Activated B cell treated with CpG ODN at 0.5 μM for 24 hours (primary cell): Measurements from ENCODE around the gene DCAF5. TPM values are rescaled to one million over a fixed set of nuclear protein-coding genes. Genes with fewer than 3 reads are reported as not detected.

Source experiments
- ATAC-seq: fragments of 200-7000 bp; cut with Tn5 transposase; one replicate; pipeline ENCODE4 v1.10.0; 2021; ENCODE audit warnings: low read depth, mild to moderate bottlenecking, moderate library complexity
- CTCF ChIA-PET: fragments of 350-600 bp; sonication (Branson Sonifier 250); formaldehyde crosslinking; loops from one replicate; lab custom pipeline; 2021; ENCODE audit warnings: antibody characterized with exemption; lab: Charles Lee
- POLR2A ChIA-PET: fragments of 350-600 bp; sonication (Branson Sonifier 250); formaldehyde crosslinking; loops from one replicate; lab custom pipeline; 2021; ENCODE audit warnings: antibody characterized with exemption; lab: Charles Lee
- DNase-seq: peaks from one replicate; pipeline ENCODE4 v3.0.0; 2022
- H3K27ac Mint-ChIP-seq: one replicate; pipeline ENCODE4 v1.8.0; 2020; ENCODE audit warnings: mixed read lengths
- H3K27me3 Mint-ChIP-seq: one replicate; pipeline ENCODE4 v1.8.0; 2021; ENCODE audit warnings: mixed read lengths
- H3K36me3 Mint-ChIP-seq: one replicate; pipeline ENCODE4 v1.8.0; 2021; ENCODE audit warnings: low read depth, mixed read lengths
- H3K4me1 Mint-ChIP-seq: one replicate; pipeline ENCODE4 v1.8.0; 2021; ENCODE audit warnings: mixed read lengths
- H3K4me3 Mint-ChIP-seq: one replicate; pipeline ENCODE4 v1.8.0; 2020; ENCODE audit warnings: mild to moderate bottlenecking, mixed read lengths
- H3K9me3 Mint-ChIP-seq: one replicate; pipeline ENCODE4 v1.8.0; 2020; ENCODE audit warnings: mixed read lengths
- intact Hi-C: fragments of 100-400 bp; cut with micrococcal nuclease; formaldehyde crosslinking; loops from one replicate; pipeline ENCODE4 v1.15.1; 2024
- total RNA-seq: library from RNA; stranded (reverse); gene quantifications from 2 replicates; pipeline ENCODE4 v1.2.3, GENCODE V29; 2022
- TF ChIP-seq, protein P1 (sequence below): fragments of 200-600 bp; IDR thresholded peaks from one replicate; pipeline ENCODE4 v1.8.0; 2022; ENCODE audit warnings: antibody characterized with exemption, mild to moderate bottlenecking

DCAF5 gene
- total RNA-seq, 1 donor from 2014 or later = 50.8 TPM

GRCh38 chr14:69084023-69084422, 68.9 kb downstream of the DCAF5 start:
- no peaks in the 10 kb centered on the region for H3K4me1 Mint-ChIP-seq
- no peak overlapping the region for H3K4me3 Mint-ChIP-seq
- POLR2A ChIA-PET = no interaction called here
- H3K27me3 Mint-ChIP-seq = no peaks in the 10 kb centered on the region
- no peak for ATAC-seq
- no peaks in the 10 kb centered on the region for H3K9me3 Mint-ChIP-seq
- no peak for DNase-seq
- intact Hi-C loops = no loop called here
- TF ChIP-seq, protein P1, sequence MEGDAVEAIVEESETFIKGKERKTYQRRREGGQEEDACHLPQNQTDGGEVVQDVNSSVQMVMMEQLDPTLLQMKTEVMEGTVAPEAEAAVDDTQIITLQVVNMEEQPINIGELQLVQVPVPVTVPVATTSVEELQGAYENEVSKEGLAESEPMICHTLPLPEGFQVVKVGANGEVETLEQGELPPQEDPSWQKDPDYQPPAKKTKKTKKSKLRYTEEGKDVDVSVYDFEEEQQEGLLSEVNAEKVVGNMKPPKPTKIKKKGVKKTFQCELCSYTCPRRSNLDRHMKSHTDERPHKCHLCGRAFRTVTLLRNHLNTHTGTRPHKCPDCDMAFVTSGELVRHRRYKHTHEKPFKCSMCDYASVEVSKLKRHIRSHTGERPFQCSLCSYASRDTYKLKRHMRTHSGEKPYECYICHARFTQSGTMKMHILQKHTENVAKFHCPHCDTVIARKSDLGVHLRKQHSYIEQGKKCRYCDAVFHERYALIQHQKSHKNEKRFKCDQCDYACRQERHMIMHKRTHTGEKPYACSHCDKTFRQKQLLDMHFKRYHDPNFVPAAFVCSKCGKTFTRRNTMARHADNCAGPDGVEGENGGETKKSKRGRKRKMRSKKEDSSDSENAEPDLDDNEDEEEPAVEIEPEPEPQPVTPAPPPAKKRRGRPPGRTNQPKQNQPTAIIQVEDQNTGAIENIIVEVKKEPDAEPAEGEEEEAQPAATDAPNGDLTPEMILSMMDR = no peak
- peaks cover 89% of the 10 kb centered on the region for H3K36me3 Mint-ChIP-seq
- no peak overlapping the region for H3K27ac Mint-ChIP-seq
- CTCF ChIA-PET = no interaction called here

- Mint-ChIP-seq H3K4me1 (no peaks in the 10 kb centered on the region), H3K27me3 (no peaks in the 10 kb centered on the region), H3K4me3 (no peak overlapping the region), H3K36me3 (peaks cover 87% of the 10 kb centered on the region), H3K27ac (no peak overlapping the region), H3K9me3 (no peaks in the 10 kb centered on the region)
- intact Hi-C loops = no loop called here
- TF ChIP-seq, protein P1 = no peak
- no peak for ATAC-seq
- ChIA-PET CTCF (no interaction called here), POLR2A (no interaction called here)
- no peak for DNase-seq
These were observed 69.7 kb downstream of the DCAF5 start for GRCh38 chr14:69083181-69083580.

DNA sequence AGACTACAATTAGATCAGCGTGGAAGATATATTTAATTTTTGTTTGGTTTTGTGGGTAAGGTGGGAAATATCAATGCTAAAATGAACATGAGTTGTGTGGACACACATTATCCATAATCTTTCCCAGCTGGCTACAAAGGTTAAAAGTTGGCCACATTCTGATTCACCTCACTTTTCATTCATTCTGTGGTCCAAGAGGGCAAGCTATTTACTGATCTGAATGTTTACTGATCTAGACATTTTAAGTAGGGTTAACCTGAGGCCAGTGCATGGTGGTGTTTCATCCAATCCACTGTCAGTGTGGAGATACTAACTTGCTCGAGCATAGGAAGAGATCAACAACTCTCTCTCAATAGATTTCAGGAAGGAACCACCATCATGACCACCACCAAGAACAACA, 71.6 kb downstream of the DCAF5 start:
- H3K9me3 Mint-ChIP-seq = no peaks in the 10 kb centered on the region
- POLR2A ChIA-PET = no interaction called here

GRCh38 chr14:69079747-69080146, 73.2 kb downstream of the DCAF5 start:
- Mint-ChIP-seq H3K27ac (no peak overlapping the region), H3K36me3 (peaks cover 72% of the 10 kb centered on the region), H3K4me1 (no peaks in the 10 kb centered on the region), H3K9me3 (no peaks in the 10 kb centered on the region), H3K4me3 (no peak overlapping the region), H3K27me3 (no peaks in the 10 kb centered on the region)
- no peak for DNase-seq
- POLR2A ChIA-PET = no interaction called here
- CTCF ChIA-PET = no interaction called here
- no peak for ATAC-seq
- TF ChIP-seq, protein P1 = no peak
- intact Hi-C loops = no loop called here

More for the DNA sequence above, 71.6 kb downstream of the DCAF5 start:
- Mint-ChIP-seq H3K4me3 (no peak overlapping the region), H3K36me3 (peaks cover 78% of the 10 kb centered on the region), H3K4me1 (no peaks in the 10 kb centered on the region), H3K27me3 (no peaks in the 10 kb centered on the region), H3K27ac (no peak overlapping the region)
- DNase-seq (no peak), ATAC-seq (no peak)
- CTCF ChIA-PET = interaction anchor here (1.6 kb wide), 1 partner anchor 1244 kb away, joined by 3 read pairs; no protein-coding TSS in a partner anchor
- TF ChIP-seq, protein P1 = no peak
- intact Hi-C loops = no loop called here

DNA sequence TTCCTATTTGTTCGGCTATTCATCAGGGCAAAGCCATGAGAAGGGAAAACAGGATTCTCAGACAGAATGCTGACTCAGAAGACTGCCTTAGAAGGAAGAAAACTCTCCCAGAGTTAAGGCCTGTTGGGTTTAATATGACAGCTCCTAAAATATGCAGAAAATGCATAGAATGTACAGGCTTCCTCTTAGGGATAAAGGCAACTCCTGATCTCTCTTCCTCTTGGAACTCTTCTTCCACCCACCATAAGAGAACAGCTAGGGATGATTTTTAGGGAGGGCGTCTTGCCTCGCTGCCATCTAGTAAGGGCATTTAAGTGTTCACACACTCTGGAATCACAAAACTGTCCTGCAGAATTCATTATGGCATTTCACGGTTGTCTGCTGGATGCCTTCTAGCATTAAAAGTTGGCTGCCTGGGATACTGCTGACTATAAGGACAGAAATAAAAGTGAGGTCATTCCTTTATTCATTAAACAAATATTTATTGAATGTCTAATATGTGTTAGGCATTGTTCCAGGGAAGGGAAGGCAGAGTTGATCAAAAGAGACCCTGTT, 73.7 kb downstream of the DCAF5 start:
- ATAC-seq = no peak
- Mint-ChIP-seq H3K4me3 (no peak overlapping the region), H3K4me1 (no peaks in the 10 kb centered on the region), H3K27ac (no peak overlapping the region), H3K36me3 (peaks cover 72% of the 10 kb centered on the region), H3K27me3 (no peaks in the 10 kb centered on the region), H3K9me3 (no peaks in the 10 kb centered on the region)
- DNase-seq = no peak
- CTCF ChIA-PET = no interaction called here
- TF ChIP-seq, protein P1 = no peak
- intact Hi-C loops = no loop called here
- POLR2A ChIA-PET = no interaction called here
